ENCODE data around the gene HOTAIR.

Gene HOTAIR

GRCh38 chr12:53988541-53989226 is 13.9 kb upstream of the HOTAIR start:
- no peak overlapping the region for H3K4me3 ChIP-seq (ENCODE audit: low read depth, low read length)

GRCh38 chr12:53987787-53988230 is 13.1 kb upstream of the HOTAIR start:
- no peak overlapping the region for H3K4me3 ChIP-seq (ENCODE audit: low read depth, low read length)

- H3K4me3 ChIP-seq (ENCODE audit: low read depth, low read length) = no peak overlapping the region
Observed at GRCh38 chr12:53986686-53987483, 12.1 kb upstream of the HOTAIR start.

- H3K4me3 ChIP-seq (ENCODE audit: low read depth, low read length) = no peak overlapping the region
Observed at GRCh38 chr12:53985994-53986685, 11.4 kb upstream of the HOTAIR start.

GRCh38 chr12:53985692-53985993 is 10.9 kb upstream of the HOTAIR start:
- no peak overlapping the region for H3K4me3 ChIP-seq (ENCODE audit: low read depth, low read length)

GRCh38 chr12:53984901-53985691 is 10.3 kb upstream of the HOTAIR start, which contains the start of gene HOXC10:
Gene HOXC10 (plus strand): TSS chr12:53985146. CDS start chr12:53985260, 114 bp downstream.
- no peak within 1 kb of the TSS for H3K4me3 ChIP-seq (ENCODE audit: low read depth, low read length)

GRCh38 chr12:53983950-53984572 is 9.3 kb upstream of the HOTAIR start:
- no peak overlapping the region for H3K4me3 ChIP-seq (ENCODE audit: low read depth, low read length)

GRCh38 chr12:53983568-53983949 is 8.8 kb upstream of the HOTAIR start:
- H3K4me3 ChIP-seq (ENCODE audit: low read depth, low read length) = no peak overlapping the region

- H3K4me3 ChIP-seq (ENCODE audit: low read depth, low read length) = no peak overlapping the region
Observed at GRCh38 chr12:53982648-53983567, 8.2 kb upstream of the HOTAIR start.

GRCh38 chr12:53981634-53982565 is 7.1 kb upstream of the HOTAIR start:
- no peak overlapping the region for H3K4me3 ChIP-seq (ENCODE audit: low read depth, low read length)

GRCh38 chr12:53980802-53981496 is 6.2 kb upstream of the HOTAIR start:
- H3K4me3 ChIP-seq (ENCODE audit: low read depth, low read length) = no peak overlapping the region

- no peak overlapping the region for H3K4me3 ChIP-seq (ENCODE audit: low read depth, low read length)
Observed at GRCh38 chr12:53980104-53980801, 5.5 kb upstream of the HOTAIR start.

GRCh38 chr12:53978477-53979356 is 4.0 kb upstream of the HOTAIR start:
- no peak overlapping the region for H3K4me3 ChIP-seq (ENCODE audit: low read depth, low read length)

GRCh38 chr12:53977596-53978445 is 3.1 kb upstream of the HOTAIR start:
- H3K4me3 ChIP-seq (ENCODE audit: low read depth, low read length) = no peak overlapping the region

GRCh38 chr12:53976823-53977595 is 2.3 kb upstream of the HOTAIR start:
- H3K4me3 ChIP-seq (ENCODE audit: low read depth, low read length) = no peak overlapping the region

Data from iPS-11a (cell line).